Type B pancreatic cell (in vitro differentiated cells): ENCODE data around the gene DNAJC15. TPM values are rescaled to one million over a fixed set of nuclear protein-coding genes. Genes with fewer than 3 reads are reported as not detected.

Experiments
- DNase-seq: peaks from one replicate; pipeline ENCODE4 v3.0.0; 2021; ENCODE audit warnings: mixed read lengths; ENCODE audit not compliant: unreplicated experiment; ENCODE audit errors: extremely low spot score
- H3K27ac Mint-ChIP-seq: 2 replicates; pipeline ENCODE4 v1.8.0; 2021; ENCODE audit warnings: mild to moderate bottlenecking, mixed read lengths
- H3K27me3 Mint-ChIP-seq: 2 replicates; pipeline ENCODE4 v1.8.0; 2021; ENCODE audit warnings: mixed read lengths
- H3K36me3 Mint-ChIP-seq: 2 replicates; pipeline ENCODE4 v1.8.0; 2021; ENCODE audit warnings: mixed read lengths
- H3K4me1 Mint-ChIP-seq: one replicate; pipeline ENCODE4 v1.8.0; 2021; ENCODE audit warnings: mixed read lengths; ENCODE audit not compliant: unreplicated experiment
- H3K4me3 Mint-ChIP-seq: 2 replicates; pipeline ENCODE4 v1.8.0; 2021; ENCODE audit warnings: mild to moderate bottlenecking, mixed read lengths
- H3K9me3 Mint-ChIP-seq: 2 replicates; pipeline ENCODE4 v1.8.0; 2021; ENCODE audit warnings: mixed read lengths
- total RNA-seq: library from RNA; stranded (reverse); gene quantifications from 2 replicates; pipeline ENCODE4 v1.2.1, GENCODE V29; 2021; ENCODE audit warnings: low replicate concordance
- TF ChIP-seq, protein P1 (sequence below): fragments of 200-600 bp; sonication (generic); conservative IDR thresholded peaks from 2 replicates; pipeline ENCODE4 v1.5.0; 2021; ENCODE audit warnings: antibody characterized with exemption, mild to moderate bottlenecking

DNAJC15 gene
- total RNA-seq, 1 donor from 2014 or later = 19.7 TPM

DNA sequence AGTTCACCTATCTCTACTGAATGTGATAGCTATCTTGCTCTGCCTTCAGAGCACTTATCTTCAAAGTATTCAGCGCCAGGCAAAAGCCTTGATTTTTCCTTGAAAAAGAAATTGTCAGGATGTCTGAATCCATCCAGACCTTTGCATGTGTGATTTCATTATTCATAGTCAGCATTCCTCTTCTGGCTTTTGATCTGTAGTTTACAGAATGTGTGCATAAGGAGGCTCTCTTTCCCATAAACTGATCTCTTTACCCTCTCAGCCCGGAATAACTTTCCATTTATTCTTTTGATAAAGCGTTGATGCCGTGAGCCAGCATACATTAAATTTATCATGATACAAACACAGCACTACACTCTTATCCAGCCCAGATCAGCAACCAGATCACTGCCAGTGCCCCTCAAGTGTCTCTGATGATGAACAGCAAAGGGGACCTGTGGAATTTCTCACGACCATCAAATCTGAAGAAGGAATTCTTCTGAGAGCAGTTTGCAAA is 130.8 kb downstream of the DNAJC15 start:
- Mint-ChIP-seq H3K4me1 (peaks cover 17% of the 10 kb centered on the region), H3K27ac (peak overlapping the region; percentile 30), H3K4me3 (peak overlapping the region; percentile 1), H3K36me3 (peaks cover 4% of the 10 kb centered on the region), H3K27me3 (no peaks in the 10 kb centered on the region), H3K9me3 (peaks cover 10% of the 10 kb centered on the region)
- DNase-seq = no peak
- TF ChIP-seq, protein P1, sequence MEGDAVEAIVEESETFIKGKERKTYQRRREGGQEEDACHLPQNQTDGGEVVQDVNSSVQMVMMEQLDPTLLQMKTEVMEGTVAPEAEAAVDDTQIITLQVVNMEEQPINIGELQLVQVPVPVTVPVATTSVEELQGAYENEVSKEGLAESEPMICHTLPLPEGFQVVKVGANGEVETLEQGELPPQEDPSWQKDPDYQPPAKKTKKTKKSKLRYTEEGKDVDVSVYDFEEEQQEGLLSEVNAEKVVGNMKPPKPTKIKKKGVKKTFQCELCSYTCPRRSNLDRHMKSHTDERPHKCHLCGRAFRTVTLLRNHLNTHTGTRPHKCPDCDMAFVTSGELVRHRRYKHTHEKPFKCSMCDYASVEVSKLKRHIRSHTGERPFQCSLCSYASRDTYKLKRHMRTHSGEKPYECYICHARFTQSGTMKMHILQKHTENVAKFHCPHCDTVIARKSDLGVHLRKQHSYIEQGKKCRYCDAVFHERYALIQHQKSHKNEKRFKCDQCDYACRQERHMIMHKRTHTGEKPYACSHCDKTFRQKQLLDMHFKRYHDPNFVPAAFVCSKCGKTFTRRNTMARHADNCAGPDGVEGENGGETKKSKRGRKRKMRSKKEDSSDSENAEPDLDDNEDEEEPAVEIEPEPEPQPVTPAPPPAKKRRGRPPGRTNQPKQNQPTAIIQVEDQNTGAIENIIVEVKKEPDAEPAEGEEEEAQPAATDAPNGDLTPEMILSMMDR = no peak

DNA sequence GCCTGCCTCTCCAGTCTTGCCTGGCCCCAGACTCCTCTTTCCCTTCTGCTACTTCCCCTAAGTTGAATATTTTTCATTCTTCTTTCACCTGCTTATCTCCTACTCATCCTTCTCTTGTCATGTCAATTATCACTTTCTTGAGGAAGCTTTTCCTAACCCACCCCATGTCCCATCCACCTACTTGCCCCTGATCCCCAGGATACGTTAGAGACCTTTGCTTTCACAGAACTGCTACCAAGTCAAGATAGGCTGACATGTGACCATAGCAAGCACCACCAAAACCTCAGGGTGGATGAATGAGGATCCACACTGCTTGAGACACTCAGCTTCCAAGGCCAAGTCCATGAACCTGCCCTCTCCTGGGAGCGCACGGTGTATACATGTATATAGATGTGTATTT is 131.5 kb downstream of the DNAJC15 start:
- TF ChIP-seq, protein P1 = no peak
- no peak for DNase-seq

DNA sequence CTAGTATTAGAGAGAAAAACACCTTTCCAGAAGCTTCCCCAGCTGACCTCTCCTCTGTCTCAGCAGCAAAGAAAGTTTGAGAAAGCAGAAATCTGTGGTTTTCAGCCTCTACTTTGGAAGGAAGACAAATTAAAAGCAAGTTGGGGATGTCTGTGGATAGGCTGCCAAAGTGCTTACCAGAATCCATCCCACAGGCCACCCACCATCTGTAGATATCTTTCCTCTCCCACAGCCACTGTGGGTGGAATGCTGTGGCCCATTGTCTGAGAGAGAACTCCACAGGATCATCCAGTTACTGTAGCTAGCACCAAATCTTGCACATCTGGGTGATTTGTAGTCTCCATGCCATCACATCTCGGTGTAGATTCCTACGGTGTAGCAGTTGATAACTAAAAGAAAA is 133.5 kb downstream of the DNAJC15 start:
- no peaks in the 10 kb centered on the region for H3K27me3 Mint-ChIP-seq
- H3K27ac Mint-ChIP-seq = no peak overlapping the region
- no peak for DNase-seq
- TF ChIP-seq, protein P1 = no peak
- H3K4me3 Mint-ChIP-seq = no peak overlapping the region
- peaks cover 17% of the 10 kb centered on the region for H3K4me1 Mint-ChIP-seq
- H3K36me3 Mint-ChIP-seq = peaks cover 4% of the 10 kb centered on the region
- H3K9me3 Mint-ChIP-seq = peaks cover 11% of the 10 kb centered on the region

More for the DNA sequence above, 131.5 kb downstream of the DNAJC15 start:
- no peak overlapping the region for H3K27ac Mint-ChIP-seq
- H3K36me3 Mint-ChIP-seq = peaks cover 4% of the 10 kb centered on the region
- peaks cover 11% of the 10 kb centered on the region for H3K9me3 Mint-ChIP-seq
- H3K27me3 Mint-ChIP-seq = no peaks in the 10 kb centered on the region
- peaks cover 21% of the 10 kb centered on the region for H3K4me1 Mint-ChIP-seq
- no peak overlapping the region for H3K4me3 Mint-ChIP-seq

DNA sequence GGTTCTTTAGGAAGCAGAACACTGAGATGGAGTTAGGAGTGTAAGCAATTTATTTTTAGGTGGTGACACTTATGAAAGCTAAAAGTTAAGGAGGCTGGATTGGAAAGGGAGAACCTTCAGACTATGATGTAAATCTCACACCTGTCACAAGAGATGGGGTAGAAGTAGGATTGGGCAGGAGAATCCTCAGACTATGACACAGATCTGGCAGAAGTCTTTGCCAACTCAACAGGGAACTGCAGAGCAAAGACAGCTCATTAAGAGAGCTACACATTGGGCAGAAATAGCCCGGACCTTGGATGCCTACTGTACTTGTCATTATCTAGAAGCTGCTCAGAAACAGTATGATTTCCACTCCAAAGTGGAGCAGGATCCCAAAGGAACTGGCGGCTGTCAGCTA is 134.4 kb downstream of the DNAJC15 start:
- H3K4me1 Mint-ChIP-seq = peaks cover 17% of the 10 kb centered on the region
- no peaks in the 10 kb centered on the region for H3K27me3 Mint-ChIP-seq
- H3K4me3 Mint-ChIP-seq = no peak overlapping the region
- TF ChIP-seq, protein P1 = no peak
- no peak overlapping the region for H3K27ac Mint-ChIP-seq
- no peak for DNase-seq
- H3K36me3 Mint-ChIP-seq = peaks cover 4% of the 10 kb centered on the region
- peaks cover 11% of the 10 kb centered on the region for H3K9me3 Mint-ChIP-seq

DNA sequence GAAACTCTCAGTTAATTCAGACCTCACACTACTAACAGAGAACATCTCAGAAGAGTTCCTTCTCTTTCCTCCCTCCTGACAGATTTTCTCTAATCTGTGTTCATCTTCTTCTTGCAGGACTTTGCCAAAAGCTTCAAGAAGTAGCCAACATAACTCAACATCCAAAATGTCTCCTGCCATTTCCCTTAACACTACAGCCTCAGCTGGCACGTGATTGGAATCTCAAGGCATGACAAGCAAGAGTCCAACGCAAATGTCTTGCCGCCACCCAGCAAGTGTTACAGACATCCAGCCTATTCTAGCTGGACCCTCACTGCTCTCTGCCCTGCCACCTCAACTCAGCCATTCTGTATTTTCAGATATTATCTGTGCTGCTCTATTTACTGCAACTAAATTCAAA is 135.1 kb downstream of the DNAJC15 start:
- Mint-ChIP-seq H3K4me1 (peaks cover 17% of the 10 kb centered on the region), H3K9me3 (peaks cover 11% of the 10 kb centered on the region), H3K27me3 (no peaks in the 10 kb centered on the region), H3K36me3 (peaks cover 4% of the 10 kb centered on the region), H3K27ac (no peak overlapping the region), H3K4me3 (no peak overlapping the region)
- TF ChIP-seq, protein P1 = no peak
- DNase-seq = no peak

DNA sequence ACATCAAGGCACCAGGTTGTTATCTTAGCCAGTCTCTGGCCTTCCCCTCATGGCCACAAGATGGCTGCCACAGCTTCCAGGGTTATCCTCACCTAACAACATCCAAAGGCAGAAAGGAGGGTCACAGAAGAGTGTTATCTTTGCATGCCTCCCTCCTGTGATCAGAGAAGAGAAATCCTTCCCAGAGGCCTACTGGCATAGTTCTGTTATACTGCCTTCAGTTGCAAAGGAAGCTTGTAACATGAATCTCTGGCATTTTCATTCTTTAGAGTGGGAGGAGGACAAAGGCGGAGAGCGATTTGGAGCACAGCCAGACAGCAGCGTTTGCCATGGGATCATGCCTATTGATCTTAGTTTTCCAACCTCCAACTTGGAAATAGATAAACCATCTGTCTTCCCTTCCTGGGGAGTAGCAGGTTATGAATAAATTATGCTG is 135.7 kb downstream of the DNAJC15 start:
- peaks cover 11% of the 10 kb centered on the region for H3K9me3 Mint-ChIP-seq
- H3K4me1 Mint-ChIP-seq = peaks cover 17% of the 10 kb centered on the region
- no peak overlapping the region for H3K27ac Mint-ChIP-seq
- peaks cover 4% of the 10 kb centered on the region for H3K36me3 Mint-ChIP-seq
- H3K4me3 Mint-ChIP-seq = no peak overlapping the region
- H3K27me3 Mint-ChIP-seq = no peaks in the 10 kb centered on the region
- TF ChIP-seq, protein P1 = peak; percentile 24
- no peak for DNase-seq
